T-helper 1 cell (primary cell): Measurements from ENCODE around the gene ISYNA1.

ENCODE experiments used
- DNase-seq, 5 donors: peaks; one replicate each; pipeline ENCODE4 v3.0.0-alpha.2; 2012 to 2020

The ISYNA1 gene

DNA sequence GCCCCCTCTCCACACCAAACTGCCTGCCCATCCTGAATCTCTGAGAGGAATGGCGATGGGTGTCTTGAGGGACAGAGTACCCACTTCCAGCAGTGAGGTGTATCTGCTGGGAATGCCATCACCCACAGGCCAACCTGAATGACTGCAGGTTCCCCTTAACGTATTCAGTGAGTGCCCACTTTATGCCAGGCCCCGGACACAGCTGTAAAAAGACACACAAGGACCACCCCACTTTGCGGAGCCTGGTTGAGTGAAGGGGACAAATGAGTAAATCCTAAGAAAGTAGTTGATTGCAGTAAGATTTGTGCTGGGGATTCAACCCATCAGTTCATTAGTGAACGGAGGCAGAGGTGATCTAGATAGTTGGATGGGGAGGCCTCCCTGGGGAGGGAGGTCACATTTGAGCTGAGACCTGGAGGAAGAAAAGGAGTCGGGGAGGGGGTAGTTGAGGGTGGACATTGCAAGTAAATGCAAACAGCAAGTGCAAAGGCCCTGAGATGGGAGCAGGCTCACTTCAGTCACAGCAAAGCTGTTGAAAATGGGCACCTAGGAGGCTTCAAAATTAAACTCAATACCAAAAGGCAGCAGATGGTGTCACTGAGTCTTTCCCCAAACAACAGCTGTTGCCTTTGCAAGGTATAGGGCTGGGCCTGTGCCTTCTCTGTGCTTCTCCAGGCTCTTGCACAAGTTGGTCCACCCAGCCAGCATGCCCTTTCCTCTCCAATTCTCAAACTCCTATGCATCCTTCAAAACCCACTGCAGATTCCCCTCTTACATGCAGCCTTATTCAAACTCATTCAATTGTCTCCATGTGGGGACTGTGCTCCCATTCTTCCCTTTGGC, 47.6 kb downstream of the ISYNA1 start:
- DNase-seq: no peak

- no peak for DNase-seq
Observed at GRCh38 chr19:18389726-18390064, 48.2 kb downstream of the ISYNA1 start.

GRCh38 chr19:18388960-18389725, 48.8 kb downstream of the ISYNA1 start:
- DNase-seq: no peak

- DNase-seq: peak; percentile 49 to 75 (median 64)
Observed at GRCh38 chr19:18388100-18388959, 49.6 kb downstream of the ISYNA1 start.

GRCh38 chr19:18386543-18387271, 51.2 kb downstream of the ISYNA1 start:
- DNase-seq: no peak

DNA sequence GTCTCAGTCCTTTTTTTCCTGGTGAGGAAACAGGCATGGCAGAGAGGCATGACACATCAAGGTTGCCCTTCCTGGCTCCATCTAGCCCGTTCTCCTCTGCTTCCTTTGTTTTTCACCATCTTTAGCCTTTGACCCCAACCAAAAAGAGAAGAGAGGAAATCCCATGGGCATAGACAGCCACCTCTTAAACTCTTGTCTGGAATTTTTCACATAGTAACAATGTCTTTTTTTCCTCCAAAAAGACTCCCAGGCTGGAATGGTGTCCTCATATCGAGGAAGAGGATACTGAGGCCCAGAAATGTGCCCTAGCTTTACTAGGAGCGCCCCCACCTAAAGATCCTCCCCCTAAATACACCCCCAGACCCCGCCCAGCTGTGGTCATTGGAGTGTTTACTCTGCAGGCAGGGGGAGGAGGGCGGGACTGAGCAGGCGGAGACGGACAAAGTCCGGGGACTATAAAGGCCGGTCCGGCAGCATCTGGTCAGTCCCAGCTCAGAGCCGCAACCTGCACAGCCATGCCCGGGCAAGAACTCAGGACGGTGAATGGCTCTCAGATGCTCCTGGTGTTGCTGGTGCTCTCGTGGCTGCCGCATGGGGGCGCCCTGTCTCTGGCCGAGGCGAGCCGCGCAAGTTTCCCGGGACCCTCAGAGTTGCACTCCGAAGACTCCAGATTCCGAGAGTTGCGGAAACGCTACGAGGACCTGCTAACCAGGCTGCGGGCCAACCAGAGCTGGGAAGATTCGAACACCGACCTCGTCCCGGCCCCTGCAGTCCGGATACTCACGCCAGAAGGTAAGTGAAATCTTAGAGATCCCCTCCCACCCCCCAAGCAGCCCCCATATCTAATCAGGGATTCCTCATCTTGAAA, 52.0 kb downstream of the ISYNA1 start, which contains the start of gene GDF15:
GDF15 (plus strand) TSS at position 484 of the 868 bp plus-strand sequence; CDS start at position 516, 32 bp downstream.
- no peak for DNase-seq

GRCh38 chr19:18385359-18385674, 52.6 kb downstream of the ISYNA1 start:
- DNase-seq: no peak

- no peak for DNase-seq
Observed at GRCh38 chr19:18384775-18385174, 53.2 kb downstream of the ISYNA1 start.
